NCI-H526 (cell line): ENCODE data around the gene STK38.

Experiments used
- DNase-seq, 2 experiments: peaks; one replicate each; lab custom pipeline; 2025; lab: John Stamatoyannopoulos, UW

STK38 gene

GRCh38 chr6:36523451-36523850 lies 23.8 kb downstream of the STK38 start:
- DNase-seq: no peak

GRCh38 chr6:36519352-36519751 lies 27.9 kb downstream of the STK38 start:
- no peak for DNase-seq

DNA sequence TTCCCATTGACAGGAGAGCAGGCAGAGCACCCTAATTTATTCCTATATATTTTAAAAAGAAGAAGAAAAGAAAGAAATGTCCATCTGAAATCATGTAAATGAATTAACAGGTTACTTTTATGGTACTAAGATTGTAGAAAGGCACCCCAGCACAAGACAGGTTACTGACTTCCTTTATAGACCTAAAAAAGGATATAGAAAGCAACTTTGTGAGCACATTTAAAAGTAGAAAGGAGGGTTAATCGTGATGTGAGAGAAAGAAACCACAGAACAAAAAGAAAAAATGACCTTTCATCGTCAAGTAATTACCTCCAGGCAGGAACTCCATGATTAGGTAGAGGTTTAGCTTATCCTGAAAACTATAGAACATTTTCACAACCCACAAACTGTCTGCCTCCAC lies 29.9 kb downstream of the STK38 start:
- DNase-seq: no peak

DNA sequence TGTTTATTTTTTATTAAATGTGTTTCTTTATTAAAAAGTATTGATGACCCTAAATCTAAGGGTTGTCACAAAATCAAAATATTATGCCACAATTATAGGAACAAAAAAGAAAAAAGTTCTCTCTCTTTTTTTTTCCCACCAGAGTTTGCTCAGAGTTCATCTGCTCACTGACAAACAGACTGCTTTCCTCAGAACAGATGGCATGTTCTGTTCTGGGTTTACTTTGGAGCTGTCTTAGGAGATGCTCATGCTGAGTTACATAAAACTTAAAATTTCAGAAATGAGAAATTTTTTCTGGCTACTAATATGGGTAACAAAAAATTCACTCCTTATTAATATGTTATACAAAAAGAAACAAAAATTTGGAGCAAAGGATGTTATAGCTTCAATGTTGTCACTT lies 30.3 kb downstream of the STK38 start:
- DNase-seq: no peak

DNA sequence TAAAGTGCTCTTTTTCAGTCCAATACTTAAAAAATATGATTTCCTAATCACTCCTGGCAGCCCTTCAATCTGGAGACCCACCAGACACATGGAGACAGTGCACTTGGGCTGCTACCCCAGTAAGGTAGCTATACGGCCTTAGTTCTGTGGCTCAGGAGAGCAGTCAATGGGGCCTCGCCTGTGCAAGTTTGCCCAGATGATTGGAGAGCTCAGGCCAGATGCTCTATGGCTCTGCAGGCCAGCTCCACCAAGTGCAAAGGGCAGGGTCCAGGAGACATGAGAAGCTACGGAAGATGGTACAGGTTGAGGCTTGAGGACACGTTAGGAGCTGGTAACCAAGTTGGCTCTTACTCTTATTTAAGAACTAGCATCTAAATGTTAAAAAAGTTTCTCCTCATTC lies 30.7 kb downstream of the STK38 start:
- no peak for DNase-seq

DNA sequence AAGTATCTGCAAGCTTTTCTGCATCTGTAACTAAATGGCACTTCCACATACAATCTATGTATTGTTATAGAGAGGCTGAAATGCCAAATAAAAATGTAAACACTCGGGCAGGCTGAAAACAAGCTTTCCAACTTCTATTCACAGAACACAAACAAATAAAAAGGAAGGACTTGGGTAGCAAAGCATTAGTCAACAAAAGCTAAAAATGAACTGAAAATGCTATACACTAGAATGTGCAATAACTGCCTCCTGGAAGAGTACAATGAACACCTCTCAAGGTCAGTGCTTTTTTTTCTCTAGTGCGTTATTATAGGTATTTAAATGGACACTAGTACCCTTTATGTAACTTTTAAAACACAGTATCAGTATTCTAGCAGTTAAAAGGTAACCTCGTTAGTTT lies 31.4 kb downstream of the STK38 start:
- DNase-seq: no peak

GRCh38 chr6:36514554-36515456 lies 32.5 kb downstream of the STK38 start:
- DNase-seq: no peak

DNA sequence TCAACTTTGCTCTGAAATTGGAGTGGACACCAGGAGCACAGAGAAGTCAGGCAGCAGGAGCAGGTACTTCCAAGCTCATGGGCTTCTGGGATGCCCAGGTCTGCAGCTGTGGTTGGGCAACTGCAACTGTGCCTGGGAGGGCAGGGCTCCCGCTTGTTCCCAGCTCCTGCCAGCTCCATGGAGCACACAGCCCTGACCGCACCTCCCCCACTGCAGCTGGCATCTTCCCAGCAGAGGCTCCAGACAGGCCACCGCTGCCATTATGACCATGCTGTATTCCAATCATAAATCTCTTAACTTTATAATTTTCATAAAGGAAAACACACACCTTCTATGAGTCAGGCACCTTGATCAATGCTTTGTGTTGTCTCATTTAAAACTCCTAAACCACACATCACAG lies 36.9 kb downstream of the STK38 start:
- no peak for DNase-seq

DNA sequence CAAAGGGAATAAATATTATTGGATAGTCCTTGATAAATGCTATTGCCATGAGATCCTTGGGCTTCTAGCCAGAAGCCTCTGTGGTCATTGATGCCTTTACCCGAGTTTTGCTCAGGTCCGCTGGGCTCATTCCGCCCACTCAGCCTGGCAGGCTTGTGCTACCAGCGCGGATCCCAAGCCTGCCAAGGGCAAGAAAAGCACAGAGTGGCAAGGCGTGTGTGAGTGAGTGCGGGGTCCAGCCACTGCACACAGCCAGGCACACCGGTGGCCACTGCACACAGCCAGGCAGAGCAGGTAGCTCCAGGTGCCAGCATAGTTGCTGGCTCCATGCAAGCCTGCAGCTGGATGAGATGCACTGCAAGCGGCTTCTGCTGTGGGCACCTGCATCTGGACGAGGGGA lies 38.7 kb downstream of the STK38 start:
- DNase-seq: no peak

GRCh38 chr6:36506611-36507010 lies 40.7 kb downstream of the STK38 start:
- DNase-seq: no peak

GRCh38 chr6:36505744-36506534 lies 41.3 kb downstream of the STK38 start:
- no peak for DNase-seq

GRCh38 chr6:36504982-36505381 lies 42.3 kb downstream of the STK38 start:
- no peak for DNase-seq

DNA sequence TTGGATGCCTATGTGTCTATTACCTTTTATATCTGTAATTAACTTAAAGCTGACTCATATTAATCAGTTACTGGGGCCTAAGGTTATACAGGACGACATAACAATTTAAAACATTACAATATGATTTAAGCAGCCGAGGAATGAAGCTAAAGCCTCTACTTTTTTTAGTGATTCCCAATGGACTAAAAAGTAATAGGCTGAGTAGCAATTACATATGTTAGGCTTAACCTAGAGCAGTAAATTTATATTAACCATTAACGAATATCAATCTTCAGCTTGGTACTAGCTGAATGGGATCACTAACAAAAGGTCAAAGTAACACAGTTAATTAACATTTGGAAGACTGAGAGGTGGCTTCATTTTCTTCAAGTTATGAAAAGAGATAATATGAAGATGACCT lies 43.1 kb downstream of the STK38 start:
- no peak for DNase-seq

- DNase-seq: no peak
These were observed 45.6 kb downstream of the STK38 start for GRCh38 chr6:36501686-36502085.

DNA sequence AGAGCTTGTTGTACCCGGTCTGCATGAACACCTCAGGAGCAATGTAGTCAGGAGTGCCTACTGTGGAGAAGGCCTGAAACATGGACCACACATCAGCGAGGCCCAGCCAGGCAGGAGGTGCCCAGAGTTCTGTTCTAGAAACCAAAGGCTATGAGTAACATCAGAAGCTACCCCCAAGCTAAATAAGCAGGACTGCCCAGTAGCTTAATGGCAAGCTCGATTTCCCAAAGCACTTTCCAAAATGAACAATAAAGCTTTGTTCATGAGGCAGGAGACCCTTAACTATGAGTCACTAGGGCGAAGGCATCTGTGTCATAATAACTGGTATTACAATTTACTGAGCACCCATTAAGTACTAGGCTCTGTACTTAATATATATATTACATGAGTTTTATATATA lies 47.4 kb downstream of the STK38 start:
- no peak for DNase-seq

- DNase-seq: no peak
These were observed 52.2 kb downstream of the STK38 start for GRCh38 chr6:36495086-36495485.

DNA sequence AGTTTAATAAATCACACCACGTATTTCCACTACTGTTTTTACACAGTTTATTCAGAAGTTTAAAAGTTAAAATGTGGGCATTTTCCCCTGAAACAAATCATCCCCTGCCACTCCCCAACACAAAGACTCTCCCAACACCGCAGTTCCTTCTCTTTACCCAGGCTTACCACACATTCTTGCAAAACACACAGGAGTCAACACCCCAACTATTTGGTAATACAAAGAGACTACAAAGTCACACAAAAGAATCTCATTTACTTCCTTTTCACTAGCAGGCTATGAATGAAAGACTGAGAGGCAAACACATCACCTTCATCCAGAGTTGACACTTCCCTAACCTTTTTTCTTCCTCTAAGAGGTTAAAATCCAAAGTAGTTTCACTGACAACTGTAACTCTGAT lies 53.4 kb downstream of the STK38 start:
- no peak for DNase-seq

DNA sequence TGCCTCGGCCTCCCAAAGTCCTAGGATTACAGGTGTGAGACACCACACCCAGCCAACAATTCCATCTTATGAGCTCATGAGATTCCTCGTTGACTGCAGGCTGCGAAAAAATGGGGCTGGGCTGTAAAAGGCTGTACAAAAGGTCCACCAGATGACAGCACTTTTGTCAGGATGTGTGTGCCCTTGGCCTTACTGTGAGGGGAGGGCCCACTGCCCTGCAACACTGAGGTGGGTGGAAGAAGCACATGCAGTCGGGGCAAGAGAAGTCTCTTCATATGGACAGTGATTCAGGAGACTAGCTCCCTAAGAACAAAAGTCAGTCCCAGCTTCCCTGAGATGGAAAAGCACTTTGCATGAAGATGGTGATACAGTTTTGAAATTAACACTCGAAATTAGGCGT lies 54.0 kb downstream of the STK38 start:
- no peak for DNase-seq

DNA sequence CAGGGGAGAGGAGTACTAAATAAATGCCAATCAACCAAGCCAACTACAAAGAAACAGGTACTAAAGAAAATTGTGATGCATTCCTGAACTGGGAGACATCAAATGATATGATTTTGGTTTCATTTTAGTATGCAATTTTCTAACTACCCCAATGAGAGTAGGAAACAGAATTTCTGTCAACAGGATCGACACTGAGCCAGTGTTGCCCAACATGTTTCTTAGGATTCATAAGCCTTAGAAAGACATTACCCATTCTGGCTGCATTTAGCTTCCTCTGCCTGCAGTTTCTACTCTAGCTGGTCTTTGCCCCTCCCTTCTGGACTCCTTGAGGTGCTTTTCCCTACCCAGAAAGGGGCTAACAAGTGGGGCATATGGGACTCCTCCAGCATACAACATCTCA lies 54.7 kb downstream of the STK38 start:
- no peak for DNase-seq

GRCh38 chr6:36492092-36492491 lies 55.2 kb downstream of the STK38 start:
- no peak for DNase-seq

- DNase-seq: no peak
These were observed 55.8 kb downstream of the STK38 start for GRCh38 chr6:36491378-36491965.

- no peak for DNase-seq
These were observed 57.9 kb downstream of the STK38 start for GRCh38 chr6:36489426-36489825.

DNA sequence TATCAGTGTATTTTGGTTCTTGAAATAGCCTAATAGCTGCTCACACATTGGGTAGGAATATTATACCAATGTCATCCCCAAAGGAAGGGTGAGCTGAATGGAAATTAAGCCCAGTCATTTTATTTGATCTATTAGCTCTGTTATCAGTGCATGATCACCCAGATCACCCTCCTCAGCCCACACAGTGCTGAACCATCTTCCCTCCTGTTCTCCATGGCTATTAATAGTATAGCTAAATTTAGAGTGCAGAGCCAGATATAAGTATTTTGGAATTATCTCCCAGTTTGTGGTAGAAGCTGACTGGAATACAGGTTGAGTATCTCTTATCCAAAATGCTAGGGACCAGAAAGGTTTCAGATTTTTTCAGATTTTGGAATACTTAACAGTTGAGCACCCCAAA lies 59.1 kb downstream of the STK38 start:
- no peak for DNase-seq
